Occipital lobe (tissue), 2 donors: Measurements from ENCODE around the gene ZCCHC9. TPM values are rescaled to one million over a fixed set of nuclear protein-coding genes. Genes with fewer than 3 reads are reported as not detected.
"Not testable (repeated sequence)": the region's sequence is repeated elsewhere in the genome, so short reads cannot be mapped to it uniquely, and the experiment has no call there.

Source experiments
- DNase-seq: peaks from one replicate; lab custom pipeline; 2025; lab: John Stamatoyannopoulos, UW
- total RNA-seq: library from RNA; depleted of rRNA; stranded (reverse); fragments of >200 nt; gene quantifications from one replicate; pipeline ENCODE4 v1.2.3, GENCODE V29; 2014

Gene ZCCHC9
- total RNA-seq, 1 donor from 2014 or later, result 10.3 TPM

GRCh38 chr5:81305785-81306184 lies 4.4 kb downstream of the ZCCHC9 start:
- DNase-seq, result no peak

- DNase-seq, result no peak
These were observed 7.4 kb downstream of the ZCCHC9 start for GRCh38 chr5:81308836-81309235.

- DNase-seq, result no peak
These were observed 9.1 kb downstream of the ZCCHC9 start for GRCh38 chr5:81310402-81311063.

GRCh38 chr5:81313278-81313677 lies 11.9 kb downstream of the ZCCHC9 start:
- no peak for DNase-seq

GRCh38 chr5:81313686-81314085 lies 12.3 kb downstream of the ZCCHC9 start:
- DNase-seq, result no peak

GRCh38 chr5:81314581-81314980 lies 13.2 kb downstream of the ZCCHC9 start:
- no peak for DNase-seq

- no peak for DNase-seq
These were observed 13.9 kb downstream of the ZCCHC9 start for GRCh38 chr5:81315336-81315735.

GRCh38 chr5:81315830-81316229 lies 14.4 kb downstream of the ZCCHC9 start:
- no peak for DNase-seq

GRCh38 chr5:81316571-81316970 lies 15.2 kb downstream of the ZCCHC9 start:
- no peak for DNase-seq

- DNase-seq, result no peak
These were observed 16.1 kb downstream of the ZCCHC9 start for GRCh38 chr5:81317536-81317935.

GRCh38 chr5:81326554-81326953 lies 25.2 kb downstream of the ZCCHC9 start:
- DNase-seq, result no peak

GRCh38 chr5:81334304-81335061 lies 33.1 kb downstream of the ZCCHC9 start:
- no peak for DNase-seq

- no peak for DNase-seq
These were observed 34.6 kb downstream of the ZCCHC9 start for GRCh38 chr5:81335946-81336345.

- DNase-seq, result no peak
These were observed 35.2 kb downstream of the ZCCHC9 start for GRCh38 chr5:81336556-81336955.

GRCh38 chr5:81337803-81338202 lies 36.4 kb downstream of the ZCCHC9 start:
- no peak for DNase-seq

GRCh38 chr5:81338213-81338612 lies 36.8 kb downstream of the ZCCHC9 start:
- DNase-seq, result not testable (repeated sequence)

- DNase-seq, result no peak
These were observed 43.3 kb downstream of the ZCCHC9 start for GRCh38 chr5:81344736-81345135.

GRCh38 chr5:81345411-81346003 lies 44.1 kb downstream of the ZCCHC9 start:
- no peak for DNase-seq

GRCh38 chr5:81349161-81349560 lies 47.8 kb downstream of the ZCCHC9 start:
- DNase-seq, result no peak

- DNase-seq, result no peak
These were observed 49.1 kb downstream of the ZCCHC9 start for GRCh38 chr5:81350507-81350906.

- no peak for DNase-seq
These were observed 51.8 kb downstream of the ZCCHC9 start for GRCh38 chr5:81353189-81353588.

- DNase-seq, result no peak
These were observed 52.7 kb downstream of the ZCCHC9 start for GRCh38 chr5:81354093-81354492.
